Hematopoietic multipotent progenitor cell (in vitro differentiated cells): ENCODE results near the gene SMIM35. TPM values are rescaled to one million over a fixed set of nuclear protein-coding genes. Genes with fewer than 3 reads are reported as not detected.

ENCODE experiments used
- DNase-seq, 3 donors: peaks; one replicate each; pipeline ENCODE4 v3.0.0-alpha.2; 2011 to 2015; ENCODE audit warnings: low read depth in 2 of 3, low spot score in 2 of 3
- total RNA-seq: library from RNA; depleted of rRNA; stranded (reverse); fragments of >200 nt; gene quantifications from one replicate; pipeline ENCODE4 v1.2.3, GENCODE V29; 2012

SMIM35 gene
- total RNA-seq, 1 donor, result under 0.01 TPM

DNA sequence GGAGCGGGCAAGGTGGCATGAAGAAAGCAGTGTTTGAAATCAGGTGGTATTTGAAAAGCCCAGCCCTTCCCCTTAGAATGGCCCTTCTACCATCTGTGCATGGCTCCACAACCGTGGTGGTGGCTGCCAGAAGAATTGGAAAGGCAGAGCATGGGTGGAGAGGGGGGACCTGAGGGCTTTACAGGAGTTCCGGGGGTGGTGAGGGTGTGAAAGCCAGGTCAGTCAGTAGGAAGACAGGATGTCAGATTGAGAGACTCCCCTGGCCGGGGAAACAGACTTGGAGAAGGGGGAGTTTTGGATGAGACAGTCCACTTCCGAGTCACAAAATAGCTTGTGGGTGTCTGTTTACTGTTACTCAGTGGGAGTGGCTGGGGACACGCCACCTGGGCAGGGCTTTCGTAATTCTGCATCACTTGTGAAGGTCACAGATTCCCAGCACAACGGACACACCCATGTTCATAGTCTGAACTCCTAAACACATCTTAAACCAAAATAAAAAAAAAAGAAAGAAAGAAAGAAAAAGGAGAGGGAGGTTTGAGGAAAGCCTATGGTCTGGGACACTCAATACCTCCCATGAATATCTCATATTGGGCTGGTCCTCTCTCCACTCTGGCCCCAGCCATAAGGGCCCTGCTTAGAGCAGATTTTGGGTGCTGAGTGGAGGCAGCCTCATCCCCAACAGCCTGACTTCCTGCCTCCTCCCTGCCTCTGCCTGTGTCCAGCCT, 24.4 kb upstream of the SMIM35 start:
- DNase-seq, result no peak

GRCh38 chr11:118109231-118109630, 22.5 kb upstream of the SMIM35 start:
- no peak for DNase-seq

- DNase-seq, result no peak
Measured at GRCh38 chr11:118108513-118108912, 21.8 kb upstream of the SMIM35 start.

- DNase-seq, result no peak
Measured at GRCh38 chr11:118106789-118107335, 20.1 kb upstream of the SMIM35 start.

GRCh38 chr11:118105657-118106305, 19.0 kb upstream of the SMIM35 start:
- no peak for DNase-seq

GRCh38 chr11:118104491-118104890, 17.7 kb upstream of the SMIM35 start:
- DNase-seq, result no peak

DNA sequence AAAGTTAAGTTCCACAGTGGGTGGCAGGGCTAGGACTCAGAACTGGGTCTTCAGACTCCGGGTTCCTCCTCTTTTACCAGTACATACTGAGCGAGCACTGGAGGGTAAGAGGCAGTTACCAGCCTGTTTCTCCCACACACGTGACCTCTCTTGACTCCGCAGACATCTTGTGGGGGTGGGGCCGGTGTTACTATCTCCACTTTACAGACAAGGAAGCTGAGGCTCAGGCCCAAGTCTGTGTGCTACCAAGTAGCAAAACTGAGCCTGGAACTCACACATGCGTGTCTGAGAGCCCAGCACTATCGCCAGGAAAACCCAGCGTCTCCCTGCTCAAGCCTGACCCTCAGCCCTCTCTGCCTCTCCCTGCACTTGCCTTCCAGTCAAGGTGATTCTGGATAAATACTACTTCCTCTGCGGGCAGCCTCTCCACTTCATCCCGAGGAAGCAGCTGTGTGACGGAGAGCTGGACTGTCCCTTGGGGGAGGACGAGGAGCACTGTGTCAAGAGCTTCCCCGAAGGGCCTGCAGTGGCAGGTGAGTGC, 16.0 kb upstream of the SMIM35 start:
- DNase-seq, result no peak

DNA sequence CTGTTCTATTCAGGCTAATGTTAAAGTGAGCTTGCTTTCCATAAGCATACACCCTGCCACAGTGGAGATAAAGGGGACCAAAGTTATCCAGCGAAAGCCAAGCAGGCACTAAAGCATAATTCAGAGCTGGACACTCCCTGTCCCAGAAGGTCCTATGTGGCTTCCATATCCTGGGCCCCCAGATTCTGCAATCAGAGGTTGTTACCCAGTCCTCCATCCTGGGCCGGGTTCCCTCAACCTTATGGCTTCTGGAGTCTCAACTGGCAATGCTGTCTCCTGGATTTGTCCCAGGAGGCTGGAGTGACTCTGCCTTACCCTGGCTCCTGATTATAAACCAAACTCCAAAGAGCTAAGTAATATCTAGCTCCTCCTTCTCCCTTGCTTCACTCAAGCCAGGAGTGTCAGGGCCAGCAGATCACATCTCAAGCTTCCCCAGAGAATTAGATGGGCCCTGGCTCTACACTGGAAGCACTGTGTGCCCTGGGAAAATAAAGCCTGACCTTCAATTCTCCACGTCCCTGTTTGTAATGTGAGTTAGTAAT, 14.0 kb upstream of the SMIM35 start:
- DNase-seq, result no peak

DNA sequence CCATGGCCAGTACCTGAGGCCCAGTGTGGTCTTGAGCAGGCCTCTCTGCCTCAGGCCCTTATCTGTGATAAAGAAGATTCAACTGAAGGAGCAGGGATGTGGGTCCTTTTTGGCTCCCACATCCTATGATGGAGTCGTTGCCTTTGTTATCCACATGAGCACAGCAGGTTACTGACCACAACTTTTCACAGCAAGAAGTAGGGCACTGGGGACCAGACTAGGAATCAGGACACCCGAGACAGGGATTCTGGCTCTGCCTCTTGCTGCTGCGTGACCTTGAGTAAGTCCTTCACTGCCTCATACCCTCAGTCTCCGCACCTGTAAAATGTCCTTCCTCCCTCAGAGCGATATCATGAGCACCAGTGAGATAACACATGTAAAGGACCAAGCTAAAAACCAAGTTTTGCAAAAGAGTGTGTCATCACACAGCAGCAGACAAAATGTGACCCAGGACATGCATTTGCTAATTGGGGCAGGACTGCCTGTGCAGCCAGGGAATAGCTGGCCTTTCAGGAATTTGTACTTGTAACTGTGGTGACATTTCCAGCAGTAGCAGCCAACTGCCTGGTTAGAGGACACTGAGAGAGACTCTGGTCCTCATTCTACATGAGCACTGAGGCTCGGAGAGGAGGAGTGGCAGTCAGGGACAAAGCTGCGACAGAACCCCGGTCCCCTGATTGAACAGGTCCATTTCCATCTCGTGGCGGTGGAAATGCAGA, 13.2 kb upstream of the SMIM35 start:
- no peak for DNase-seq

DNA sequence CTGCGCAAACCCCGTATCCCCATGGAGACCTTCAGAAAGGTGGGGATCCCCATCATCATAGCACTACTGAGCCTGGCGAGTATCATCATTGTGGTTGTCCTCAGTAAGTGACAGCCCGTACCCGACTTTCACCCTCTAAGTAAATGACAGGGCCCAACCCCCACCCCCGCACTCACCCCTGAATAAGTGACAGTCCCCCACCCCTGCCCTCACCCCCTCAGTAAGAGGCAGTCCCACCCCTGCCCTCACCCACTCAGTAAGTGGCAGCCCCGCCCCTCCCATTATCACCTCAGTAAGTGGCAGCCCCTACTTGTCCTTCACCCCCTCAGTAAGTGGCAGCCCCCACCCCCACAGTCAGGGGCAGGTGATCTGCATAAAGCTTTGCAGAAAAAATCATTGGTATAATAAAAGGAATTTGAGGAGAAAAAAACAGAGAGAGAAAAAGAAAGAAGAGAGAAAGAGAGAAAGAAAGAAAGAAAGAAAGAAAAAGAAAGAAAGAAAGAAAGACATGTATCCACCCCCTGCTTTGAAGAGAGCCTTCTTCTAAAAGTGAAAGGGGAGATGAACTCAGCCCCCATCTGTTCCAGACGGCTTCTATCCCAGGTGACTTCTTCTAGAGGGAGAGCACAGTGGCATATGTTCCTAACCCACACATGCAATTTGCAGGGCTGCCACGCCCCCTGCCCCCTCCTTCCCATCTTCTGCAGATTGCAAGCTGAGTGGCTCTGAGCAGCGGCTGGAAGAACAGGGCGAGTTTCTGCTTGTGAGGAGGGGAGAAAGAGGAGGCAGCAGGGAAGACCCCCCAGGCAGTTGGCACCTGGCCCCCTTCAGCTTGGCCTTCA, 12.5 kb upstream of the SMIM35 start:
- DNase-seq, result no peak

- DNase-seq, result no peak
Measured at GRCh38 chr11:118095967-118096367, 9.2 kb upstream of the SMIM35 start.

GRCh38 chr11:118095493-118095892, 8.7 kb upstream of the SMIM35 start:
- DNase-seq, result no peak

DNA sequence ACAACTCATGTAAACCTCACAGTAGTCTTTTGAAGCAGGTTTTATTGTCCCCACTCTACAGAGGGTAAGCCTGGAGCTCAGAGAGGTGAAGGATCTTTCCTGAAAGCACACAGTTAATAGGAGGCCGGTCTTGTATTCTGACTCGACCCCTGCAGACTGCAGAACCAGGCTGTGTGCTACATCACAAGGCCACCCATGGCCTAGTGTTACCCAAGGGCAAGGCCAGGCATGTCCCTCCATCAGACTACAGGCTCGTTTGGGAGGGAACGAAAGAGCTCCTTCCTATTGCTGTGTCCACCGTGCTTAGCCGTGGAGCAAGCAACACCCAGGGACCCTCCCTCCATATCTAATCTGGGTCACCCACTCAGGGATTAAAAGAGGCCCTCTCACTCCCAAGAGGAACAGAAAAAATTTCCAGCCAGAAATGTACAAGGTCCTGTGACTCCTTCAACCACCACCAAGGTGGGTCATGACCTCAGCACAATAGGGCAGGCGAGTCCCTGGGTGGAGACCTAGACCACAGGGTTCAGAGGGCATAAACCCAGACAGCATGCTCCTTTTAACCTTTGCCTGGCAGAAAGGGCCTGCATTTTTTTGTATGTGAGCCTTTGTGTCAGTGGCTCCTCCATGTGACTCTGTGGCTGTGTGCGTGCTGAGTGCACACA, 6.3 kb upstream of the SMIM35 start:
- DNase-seq, result no peak

DNA sequence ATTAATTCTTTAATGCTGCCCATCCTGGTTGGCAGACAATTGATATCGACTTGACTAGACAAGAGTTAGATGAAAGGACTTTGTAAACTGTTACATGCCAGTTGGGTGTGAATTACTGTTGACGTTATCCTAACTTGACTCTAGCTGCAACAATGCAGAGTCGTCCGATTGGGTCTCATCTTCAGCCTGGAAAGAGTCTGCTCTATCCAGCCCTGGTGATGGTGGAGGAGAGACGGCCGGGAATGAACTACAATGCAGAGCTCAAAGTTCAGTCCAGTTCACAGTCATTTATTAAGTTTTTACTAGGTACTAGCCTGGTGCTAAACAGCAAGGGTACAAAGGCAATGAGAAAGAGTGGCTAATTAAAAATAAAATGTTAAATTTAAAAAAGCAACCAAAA, 4.9 kb upstream of the SMIM35 start:
- no peak for DNase-seq

GRCh38 chr11:118090545-118091162, 3.9 kb upstream of the SMIM35 start:
- DNase-seq, result no peak

DNA sequence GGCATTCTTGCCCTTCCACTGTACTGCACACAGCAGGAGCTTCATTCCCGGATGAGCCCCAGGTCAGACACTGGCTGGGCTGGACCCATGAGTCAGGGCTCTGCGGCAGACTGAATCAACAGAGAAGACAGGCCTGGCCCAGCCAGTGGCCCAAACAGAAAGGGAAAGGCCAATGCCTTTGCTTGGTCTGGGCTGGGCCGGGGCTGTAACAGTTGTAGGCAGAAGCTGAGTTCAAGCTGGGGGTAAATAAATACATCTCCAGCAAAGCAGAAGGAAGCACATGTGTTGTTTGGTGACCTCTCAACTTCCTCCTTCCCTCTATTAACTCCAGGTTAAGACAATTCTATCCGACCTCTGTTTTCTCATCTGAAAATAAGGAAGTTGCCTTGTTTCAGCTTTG, 1.8 kb upstream of the SMIM35 start:
- DNase-seq, result peak in 2 of 3 donors; percentile 74 to 92

DNA sequence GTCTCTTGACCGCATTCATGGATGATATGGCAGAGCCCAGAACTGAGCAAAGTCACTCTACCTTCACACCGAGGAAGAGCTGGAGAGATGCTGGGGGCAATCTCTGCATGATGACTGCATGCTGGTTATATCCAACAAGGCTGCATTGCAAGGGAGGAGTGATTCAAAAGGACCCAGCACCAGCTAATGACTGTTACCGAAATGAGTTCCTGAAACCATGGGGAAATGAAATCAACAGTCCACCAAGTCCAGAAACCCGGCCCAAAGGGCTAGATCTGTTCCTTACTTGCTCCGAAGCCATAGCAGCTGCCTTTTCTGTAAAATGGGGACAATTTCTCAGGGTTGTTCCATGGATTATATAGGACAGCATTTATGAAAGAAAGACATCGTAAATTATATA, 1.2 kb upstream of the SMIM35 start:
- DNase-seq, result no peak

GRCh38 chr11:118084656-118085055, 2.1 kb downstream of the SMIM35 start:
- no peak for DNase-seq

DNA sequence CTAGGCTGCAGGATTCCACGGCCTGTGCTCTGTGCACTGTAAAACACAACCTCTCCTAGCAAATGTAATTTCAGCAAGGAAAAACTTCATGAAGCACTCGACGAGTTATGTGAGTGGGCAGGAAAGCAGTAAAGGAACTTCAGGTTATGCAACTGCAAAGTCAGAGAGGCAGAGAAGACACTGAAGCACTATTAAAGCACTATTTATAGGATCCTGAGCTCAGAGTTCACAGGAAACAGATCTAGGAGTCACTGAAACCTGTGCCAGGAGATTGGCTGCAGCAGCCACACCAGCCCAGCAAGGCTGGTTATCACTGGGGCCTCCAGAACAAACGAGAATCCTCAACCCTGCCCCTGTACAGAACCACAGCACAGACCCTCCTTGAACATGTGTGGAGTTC, 2.5 kb downstream of the SMIM35 start:
- peak in 2 of 3 donors; percentile 44 to 78 for DNase-seq
